ENCODE measurements around the gene BNIP3.

GRCh38 chr10:132009575-132009974 lies 27.9 kb upstream of the BNIP3 start:
- TF ChIP-seq CTCF (IDR thresholded peaks at IDR 0.05; ENCODE audit: extremely low read depth in 1 of 2, insufficient read depth in 1 of 2, low read depth in 1 of 2, low read length in 2 of 2) (no peak), POLR2A (IDR thresholded peaks at IDR 0.05; ENCODE audit: low read depth, low read length) (no peak), POLR2AphosphoS5 (IDR thresholded peaks at IDR 0.05; ENCODE audit: insufficient read depth, low read depth, low read length) (no peak), EZH2 (IDR thresholded peaks at IDR 0.05; ENCODE audit: borderline replicate concordance, low read depth, low read length, severe bottlenecking) (no peak), MYC (IDR thresholded peaks at IDR 0.05; ENCODE audit: low read depth, low read length) (no peak)

Data from endothelial cell of umbilical vein (primary cell).